ENCODE results near the gene AMN1. TPM values are rescaled to one million over a fixed set of nuclear protein-coding genes. Genes with fewer than 3 reads are reported as not detected.
"Not testable (repeated sequence)": the region's sequence is repeated elsewhere in the genome, so short reads cannot be mapped to it uniquely, and the experiment has no call there.

Gene AMN1
- total RNA-seq, 1 donor from 2014 or later: 5.5 TPM

GRCh38 chr12:31740628-31741027 lies 11.8 kb upstream of the AMN1 start:
- no peak for TF ChIP-seq CTCF (conservative IDR thresholded peaks at IDR 0.05)
- DNase-seq (ENCODE audit: extremely low spot score, unreplicated experiment): no peak
- no peak overlapping the region for H3K4me3 Mint-ChIP-seq
- no peaks in the 10 kb centered on the region for H3K4me1 Mint-ChIP-seq (ENCODE audit: unreplicated experiment)
- H3K36me3 Mint-ChIP-seq: peaks cover 10% of the 10 kb centered on the region
- no peaks in the 10 kb centered on the region for H3K27me3 Mint-ChIP-seq
- peaks cover 5% of the 10 kb centered on the region for H3K9me3 Mint-ChIP-seq
- no peak overlapping the region for H3K27ac Mint-ChIP-seq

GRCh38 chr12:31737763-31738162 lies 8.9 kb upstream of the AMN1 start:
- H3K4me3 Mint-ChIP-seq: no peak overlapping the region
- H3K4me1 Mint-ChIP-seq (ENCODE audit: unreplicated experiment): peaks cover 4% of the 10 kb centered on the region
- no peak for TF ChIP-seq CTCF (conservative IDR thresholded peaks at IDR 0.05)
- H3K9me3 Mint-ChIP-seq: peaks cover 4% of the 10 kb centered on the region
- no peak for DNase-seq (ENCODE audit: extremely low spot score, unreplicated experiment)
- H3K36me3 Mint-ChIP-seq: peaks cover 14% of the 10 kb centered on the region
- H3K27me3 Mint-ChIP-seq: no peaks in the 10 kb centered on the region
- no peak overlapping the region for H3K27ac Mint-ChIP-seq

GRCh38 chr12:31737345-31737744 lies 8.5 kb upstream of the AMN1 start:
- H3K36me3 Mint-ChIP-seq: peaks cover 15% of the 10 kb centered on the region
- H3K4me1 Mint-ChIP-seq (ENCODE audit: unreplicated experiment): peaks cover 5% of the 10 kb centered on the region
- no peaks in the 10 kb centered on the region for H3K27me3 Mint-ChIP-seq
- TF ChIP-seq CTCF (conservative IDR thresholded peaks at IDR 0.05): no peak
- H3K9me3 Mint-ChIP-seq: peaks cover 6% of the 10 kb centered on the region
- H3K27ac Mint-ChIP-seq: no peak overlapping the region
- no peak overlapping the region for H3K4me3 Mint-ChIP-seq
- no peak for DNase-seq (ENCODE audit: extremely low spot score, unreplicated experiment)

GRCh38 chr12:31736472-31736871 lies 7.7 kb upstream of the AMN1 start:
- Mint-ChIP-seq H3K4me3 (peak overlapping the region; percentile 38), H3K27me3 (no peaks in the 10 kb centered on the region), H3K36me3 (peaks cover 15% of the 10 kb centered on the region), H3K27ac (peak overlapping the region; percentile 86), H3K4me1 (ENCODE audit: unreplicated experiment) (peaks cover 5% of the 10 kb centered on the region), H3K9me3 (peaks cover 10% of the 10 kb centered on the region)
- TF ChIP-seq CTCF (conservative IDR thresholded peaks at IDR 0.05): no peak
- DNase-seq (ENCODE audit: extremely low spot score, unreplicated experiment): no peak

GRCh38 chr12:31733549-31734432 lies 5.0 kb upstream of the AMN1 start:
- Mint-ChIP-seq H3K9me3 (peaks cover 20% of the 10 kb centered on the region), H3K36me3 (peaks cover 33% of the 10 kb centered on the region), H3K27ac (peak overlapping the region; percentile 61)
- not testable (repeated sequence) for H3K4me3 Mint-ChIP-seq; H3K4me1 Mint-ChIP-seq (ENCODE audit: unreplicated experiment); H3K27me3 Mint-ChIP-seq; DNase-seq (ENCODE audit: extremely low spot score, unreplicated experiment)

- no peaks in the 10 kb centered on the region for H3K27me3 Mint-ChIP-seq
- peaks cover 20% of the 10 kb centered on the region for H3K9me3 Mint-ChIP-seq
- peak overlapping the region; percentile 94 for H3K27ac Mint-ChIP-seq
- peak overlapping the region; percentile 7 for H3K4me3 Mint-ChIP-seq
- DNase-seq (ENCODE audit: extremely low spot score, unreplicated experiment): no peak
- H3K4me1 Mint-ChIP-seq (ENCODE audit: unreplicated experiment): peaks cover 9% of the 10 kb centered on the region
- peaks cover 33% of the 10 kb centered on the region for H3K36me3 Mint-ChIP-seq
- TF ChIP-seq CTCF (conservative IDR thresholded peaks at IDR 0.05): no peak
Measured at GRCh38 chr12:31732926-31733548, 4.2 kb upstream of the AMN1 start.

- H3K27ac Mint-ChIP-seq: peak overlapping the region; percentile 73
- not testable (repeated sequence) for H3K4me1 Mint-ChIP-seq (ENCODE audit: unreplicated experiment); H3K27me3 Mint-ChIP-seq; DNase-seq (ENCODE audit: extremely low spot score, unreplicated experiment)
- peak overlapping the region; percentile 63 for H3K4me3 Mint-ChIP-seq
- H3K9me3 Mint-ChIP-seq: peaks cover 20% of the 10 kb centered on the region
- peaks cover 38% of the 10 kb centered on the region for H3K36me3 Mint-ChIP-seq
Measured at GRCh38 chr12:31731203-31731602, 2.4 kb upstream of the AMN1 start.
